ENCODE data around the gene HSPB6.

DNA sequence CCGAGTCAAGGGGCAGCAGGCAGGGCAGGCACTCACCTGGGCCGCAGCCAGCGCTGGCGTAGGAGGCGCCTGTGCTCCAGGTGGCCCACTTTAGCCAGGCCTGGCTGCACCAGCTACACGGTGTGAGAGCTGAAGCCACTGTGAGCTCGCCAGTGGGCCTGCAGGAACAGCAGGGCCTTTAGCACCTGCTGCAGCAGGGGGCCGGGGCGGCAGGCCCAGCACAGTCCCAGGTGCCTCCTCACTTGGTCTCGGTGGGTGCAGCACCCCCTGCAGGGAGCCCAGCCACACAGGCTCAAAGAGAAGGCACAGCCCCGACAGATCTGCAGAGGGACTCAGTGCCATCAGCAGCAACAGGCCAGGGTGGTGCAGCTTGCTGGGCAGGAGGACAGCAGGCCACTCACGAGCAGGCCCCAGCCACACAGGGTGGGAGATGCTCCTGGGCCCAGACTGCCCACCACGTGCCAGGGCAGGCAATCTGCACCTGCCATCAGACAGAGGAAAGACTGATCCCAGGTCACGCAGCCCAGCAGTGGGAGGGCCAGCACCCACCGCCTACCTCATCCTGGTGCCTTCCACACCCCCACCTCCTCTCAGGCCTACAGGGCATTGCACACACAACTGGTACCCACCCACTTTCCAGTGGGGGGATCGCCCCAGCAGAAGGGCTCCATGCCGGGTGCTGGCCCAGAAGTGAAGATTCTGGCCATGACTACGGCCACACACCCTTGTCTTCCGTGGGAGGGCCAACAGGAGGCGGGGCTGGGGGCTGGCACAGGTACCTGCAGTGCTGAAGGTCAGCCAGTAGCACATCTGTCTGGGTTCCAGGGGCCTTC is 34.4 kb upstream of the HSPB6 start:
- TF ChIP-seq, protein P1, sequence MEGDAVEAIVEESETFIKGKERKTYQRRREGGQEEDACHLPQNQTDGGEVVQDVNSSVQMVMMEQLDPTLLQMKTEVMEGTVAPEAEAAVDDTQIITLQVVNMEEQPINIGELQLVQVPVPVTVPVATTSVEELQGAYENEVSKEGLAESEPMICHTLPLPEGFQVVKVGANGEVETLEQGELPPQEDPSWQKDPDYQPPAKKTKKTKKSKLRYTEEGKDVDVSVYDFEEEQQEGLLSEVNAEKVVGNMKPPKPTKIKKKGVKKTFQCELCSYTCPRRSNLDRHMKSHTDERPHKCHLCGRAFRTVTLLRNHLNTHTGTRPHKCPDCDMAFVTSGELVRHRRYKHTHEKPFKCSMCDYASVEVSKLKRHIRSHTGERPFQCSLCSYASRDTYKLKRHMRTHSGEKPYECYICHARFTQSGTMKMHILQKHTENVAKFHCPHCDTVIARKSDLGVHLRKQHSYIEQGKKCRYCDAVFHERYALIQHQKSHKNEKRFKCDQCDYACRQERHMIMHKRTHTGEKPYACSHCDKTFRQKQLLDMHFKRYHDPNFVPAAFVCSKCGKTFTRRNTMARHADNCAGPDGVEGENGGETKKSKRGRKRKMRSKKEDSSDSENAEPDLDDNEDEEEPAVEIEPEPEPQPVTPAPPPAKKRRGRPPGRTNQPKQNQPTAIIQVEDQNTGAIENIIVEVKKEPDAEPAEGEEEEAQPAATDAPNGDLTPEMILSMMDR (IDR thresholded peaks at IDR 0.05; ENCODE audit: insufficient read depth, low read length, poor library complexity, severe bottlenecking) = peak; percentile 19
- no peak for TF ChIP-seq EZH2phosphoT487 (conservative IDR thresholded peaks at IDR 0.05; ENCODE audit: low read length)

Data from SU-DHL-6 (cell line).